ENCODE measurements around the gene OGA.
A peak's percentile ranks its signal among the peaks of the same experiment; 100 is the strongest.

Gene OGA

GRCh38 chr10:101845893-101846292 lies 27.6 kb upstream of the OGA start:
- no peak overlapping the region for H3K4me3 ChIP-seq (ENCODE audit: low read depth in 1 of 2, low read length in 1 of 2)
- H3K27ac ChIP-seq, result no peak overlapping the region
- H3K4me1 ChIP-seq (ENCODE audit: control insufficient read depth in 1 of 2, insufficient read depth in 1 of 2, low read depth in 1 of 2, low read length in 1 of 2), result peaks cover 54 to 57% of the 10 kb centered on the region in 2 experiments
- no peaks in the 10 kb centered on the region for H3K9me3 ChIP-seq
- TF ChIP-seq CTCF (IDR thresholded peaks at IDR 0.05), result no peak
- no peaks in the 10 kb centered on the region for H3K36me3 ChIP-seq
- H3K27me3 ChIP-seq, result peaks cover 32% of the 10 kb centered on the region

GRCh38 chr10:101843032-101844021 lies 25.1 kb upstream of the OGA start, which contains the start of gene KCNIP2:
Gene KCNIP2 (minus strand): TSS chr10:101843800. CDS start chr10:101843568, 232 bp downstream.
- TF ChIP-seq CTCF (IDR thresholded peaks at IDR 0.05), result peak; percentile 61

GRCh38 chr10:101841826-101842225 lies 23.6 kb upstream of the OGA start:
- peaks cover 52% of the 10 kb centered on the region for H3K27me3 ChIP-seq
- no peaks in the 10 kb centered on the region for H3K36me3 ChIP-seq
- H3K9me3 ChIP-seq, result no peaks in the 10 kb centered on the region
- H3K27ac ChIP-seq, result no peak overlapping the region
- TF ChIP-seq CTCF (IDR thresholded peaks at IDR 0.05), result no peak
- peaks cover 36 to 37% of the 10 kb centered on the region in 2 experiments for H3K4me1 ChIP-seq (ENCODE audit: control insufficient read depth in 1 of 2, insufficient read depth in 1 of 2, low read depth in 1 of 2, low read length in 1 of 2)
- H3K4me3 ChIP-seq (ENCODE audit: low read depth in 1 of 2, low read length in 1 of 2), result no peak overlapping the region

More at GRCh38 chr10:101843032-101844021, 25.1 kb upstream of the OGA start, which contains the start of gene KCNIP2:
- Histone ChIP-seq H3K27me3 (peaks cover 52% of the 10 kb centered on the region), H3K9me3 (no peaks in the 10 kb centered on the region), H3K27ac (peak within 1 kb of the TSS; percentile 49), H3K36me3 (no peaks in the 10 kb centered on the region), H3K4me1 (ENCODE audit: control insufficient read depth in 1 of 2, insufficient read depth in 1 of 2, low read depth in 1 of 2, low read length in 1 of 2) (peaks cover 48% of the 10 kb centered on the region in 2 experiments), H3K4me3 (ENCODE audit: low read depth in 1 of 2, low read length in 1 of 2) (peak within 1 kb of the TSS; percentile 59 to 74)

- peaks cover 52% of the 10 kb centered on the region for H3K27me3 ChIP-seq
- no peaks in the 10 kb centered on the region for H3K36me3 ChIP-seq
- H3K4me1 ChIP-seq (ENCODE audit: control insufficient read depth in 1 of 2, insufficient read depth in 1 of 2, low read depth in 1 of 2, low read length in 1 of 2), result peaks cover 42 to 43% of the 10 kb centered on the region in 2 experiments
- peak overlapping the region; percentile 13 for H3K27ac ChIP-seq
- H3K4me3 ChIP-seq (ENCODE audit: low read depth in 1 of 2, low read length in 1 of 2), result peak overlapping the region; percentile 57 to 69
- H3K9me3 ChIP-seq, result no peaks in the 10 kb centered on the region
- TF ChIP-seq CTCF (IDR thresholded peaks at IDR 0.05), result peak; percentile 97
Observed at GRCh38 chr10:101840741-101841453, 22.7 kb upstream of the OGA start.

- Histone ChIP-seq H3K4me3 (ENCODE audit: low read depth in 1 of 2, low read length in 1 of 2) (peak overlapping the region; percentile 57 to 69), H3K4me1 (ENCODE audit: control insufficient read depth in 1 of 2, insufficient read depth in 1 of 2, low read depth in 1 of 2, low read length in 1 of 2) (peaks cover 49 to 50% of the 10 kb centered on the region in 2 experiments), H3K27me3 (peaks cover 52% of the 10 kb centered on the region), H3K27ac (no peak overlapping the region), H3K36me3 (no peaks in the 10 kb centered on the region), H3K9me3 (no peaks in the 10 kb centered on the region)
- peak; percentile 12 for TF ChIP-seq CTCF (IDR thresholded peaks at IDR 0.05)
Observed at GRCh38 chr10:101840102-101840684, 21.9 kb upstream of the OGA start.

Measured in neutrophil (primary cell).